Measurements from ENCODE around the gene MYO10.

GRCh38 chr5:16909464-16909863 is 26.6 kb downstream of the MYO10 start:
- TF ChIP-seq CTCF (IDR thresholded peaks at IDR 0.05; ENCODE audit: borderline replicate concordance, extremely low read depth, low read length, poor library complexity, severe bottlenecking) (no peak), EZH2 (IDR thresholded peaks at IDR 0.05; ENCODE audit: borderline replicate concordance, low read depth, low read length, severe bottlenecking) (no peak)
